Smooth muscle cell (in vitro differentiated cells): ENCODE measurements around the gene CABP7. TPM values are rescaled to one million over a fixed set of nuclear protein-coding genes. Genes with fewer than 3 reads are reported as not detected.

Source experiments
- DNase-seq: peaks from one replicate; lab custom pipeline; 2025; ENCODE audit not compliant: unreplicated experiment; lab: John Stamatoyannopoulos, UW
- H2AFZ ChIP-seq: fragments of 200-600 bp; sonication (generic); 2 replicates; pipeline ENCODE4 v1.6.0; 2016; ENCODE audit warnings: antibody characterized with exemption, low read depth, mild to moderate bottlenecking
- H3F3A ChIP-seq: fragments of 200-600 bp; sonication (generic); 2 replicates; pipeline ENCODE4 v1.6.0; 2017; ENCODE audit warnings: antibody characterized with exemption, low read depth
- H3K27ac ChIP-seq: fragments of 200-600 bp; sonication (generic); 2 replicates; pipeline ENCODE4 v1.5.1; 2016; ENCODE audit warnings: low read depth, mild to moderate bottlenecking
- H3K27me3 ChIP-seq: fragments of 200-600 bp; sonication (generic); 2 replicates; pipeline ENCODE4 v1.6.1; 2016; ENCODE audit warnings: low read depth, mild to moderate bottlenecking
- H3K36me3 ChIP-seq: fragments of 200-600 bp; sonication (generic); 2 replicates; pipeline ENCODE4 v1.5.1; 2016; ENCODE audit warnings: low read depth
- H3K4me1 ChIP-seq: fragments of 200-600 bp; sonication (generic); 2 replicates; pipeline ENCODE4 v1.5.1; 2016; ENCODE audit warnings: low read depth
- H3K4me2 ChIP-seq: fragments of 200-600 bp; sonication (generic); 2 replicates; pipeline ENCODE4 v1.6.0; 2016; ENCODE audit warnings: mild to moderate bottlenecking
- H3K4me3 ChIP-seq: fragments of 200-600 bp; sonication (generic); 2 replicates; pipeline ENCODE4 v1.5.1; 2016; ENCODE audit warnings: mild to moderate bottlenecking
- H3K79me2 ChIP-seq: fragments of 200-600 bp; sonication (generic); 2 replicates; pipeline ENCODE4 v1.6.0; 2016; ENCODE audit warnings: low read depth, mild to moderate bottlenecking
- H3K9ac ChIP-seq: fragments of 200-600 bp; sonication (generic); 2 replicates; pipeline ENCODE4 v1.6.0; 2016; ENCODE audit warnings: low read depth
- H3K9me3 ChIP-seq: fragments of 200-600 bp; sonication (generic); replicated peaks from 2 replicates; pipeline ENCODE4 v1.5.1; 2016; ENCODE audit warnings: low read depth
- H4K20me1 ChIP-seq: fragments of 200-600 bp; sonication (generic); 2 replicates; pipeline ENCODE4 v1.6.0; 2016; ENCODE audit warnings: low read depth
- CTCF ChIP-seq: fragments of 200-600 bp; sonication (generic); IDR thresholded peaks from 2 replicates; pipeline ENCODE4 v1.5.1; 2017; ENCODE audit warnings: borderline replicate concordance, mild to moderate bottlenecking, antibody characterized with exemption; ENCODE audit not compliant: insufficient read depth, poor library complexity, severe bottlenecking
- WGBS: methylation state at CpG from one replicate; pipeline ENCODE4 v1.1.7; 2016; ENCODE audit warnings: low lambda C conversion rate; 5-methylcytosine and 5-hydroxymethylcytosine counted together
- polyA plus RNA-seq: library from polyadenylated mRNA; unstranded; fragments of >200 nt; fragmentation: Nextera tagmentation; extraction: Ambion mirVana; gene quantifications from 2 replicates; pipeline ENCODE4 v1.2.1, GENCODE V29; 2016
- total RNA-seq: library from RNA; depleted of rRNA; stranded (reverse); fragments of >200 nt; gene quantifications from 2 replicates; pipeline ENCODE4 v1.2.3, GENCODE V29; 2014

Gene CABP7
- total and polyA plus RNA-seq, 2 experiments from 2014 or later = not detected

- no peak for DNase-seq
- Histone ChIP-seq H2AFZ (no peak overlapping the region), H3K79me2 (no peaks in the 10 kb centered on the region), H3K4me1 (peaks cover 25% of the 10 kb centered on the region), H3K36me3 (no peaks in the 10 kb centered on the region), H3K4me2 (no peak overlapping the region), H4K20me1 (peaks cover 29% of the 10 kb centered on the region), H3K27me3 (no peaks in the 10 kb centered on the region), H3F3A (no peaks in the 10 kb centered on the region), H3K27ac (no peak overlapping the region), H3K4me3 (no peak overlapping the region), H3K9me3 (no peaks in the 10 kb centered on the region), H3K9ac (no peak overlapping the region)
- 53% methylated on average over 5 of the region's 5 CpGs for WGBS
- TF ChIP-seq CTCF = no peak
These were observed 30.5 kb upstream of the CABP7 start for GRCh38 chr22:29689206-29689879.

- H3K9ac ChIP-seq = no peak overlapping the region
- no peak for DNase-seq
- H3K36me3 ChIP-seq = no peaks in the 10 kb centered on the region
- 29% methylated on average over 8 of the region's 8 CpGs for WGBS
- no peaks in the 10 kb centered on the region for H3K9me3 ChIP-seq
- peak; percentile 70 for TF ChIP-seq CTCF
- H3K4me2 ChIP-seq = peak overlapping the region; percentile 18
- no peak overlapping the region for H3K4me3 ChIP-seq
- peaks cover 29% of the 10 kb centered on the region for H4K20me1 ChIP-seq
- H3F3A ChIP-seq = no peaks in the 10 kb centered on the region
- H3K27me3 ChIP-seq = no peaks in the 10 kb centered on the region
- H2AFZ ChIP-seq = no peak overlapping the region
- H3K27ac ChIP-seq = no peak overlapping the region
- peaks cover 25% of the 10 kb centered on the region for H3K4me1 ChIP-seq
- H3K79me2 ChIP-seq = no peaks in the 10 kb centered on the region
These were observed 30.0 kb upstream of the CABP7 start for GRCh38 chr22:29689880-29690213.

- Histone ChIP-seq H3K36me3 (no peaks in the 10 kb centered on the region), H3K27ac (peak overlapping the region; percentile 23)
- no peak for DNase-seq
These were observed 29.3 kb upstream of the CABP7 start for GRCh38 chr22:29690476-29690875.

More at GRCh38 chr22:29690476-29690875, 29.3 kb upstream of the CABP7 start:
- 34% methylated on average over 9 of the region's 9 CpGs for WGBS
- Histone ChIP-seq H3K4me3 (no peak overlapping the region), H4K20me1 (peaks cover 29% of the 10 kb centered on the region), H3K4me2 (peak overlapping the region; percentile 18), H3F3A (no peaks in the 10 kb centered on the region), H3K9ac (no peak overlapping the region), H3K9me3 (no peaks in the 10 kb centered on the region), H3K4me1 (peaks cover 25% of the 10 kb centered on the region), H2AFZ (no peak overlapping the region), H3K27me3 (no peaks in the 10 kb centered on the region), H3K79me2 (no peaks in the 10 kb centered on the region)
- TF ChIP-seq CTCF = no peak
